Heart right ventricle (tissue), 16 donors: ENCODE data around the gene COPS6. TPM values are rescaled to one million over a fixed set of nuclear protein-coding genes. Genes with fewer than 3 reads are reported as not detected.

Experiments
- ATAC-seq, 8 donors: fragments of 200-7000 bp; cut with Tn5 transposase; one replicate each; pipeline ENCODE4 v1.9.1; 2020; ENCODE audit warnings: mild to moderate bottlenecking in 8 of 8, moderate library complexity in 8 of 8, moderate number of reproducible peaks in 1 of 8
- DNase-seq, 2 donors: peaks; one replicate each; pipeline ENCODE4 v3.0.0-alpha.2; 2020
- H3K27ac ChIP-seq, 10 donors: fragments of 200-600 bp; sonication (generic) in 2 of 10; one replicate each; pipeline versions ENCODE4 v1.5.0 to v1.8.0; 2020 to 2022; ENCODE audit warnings: mild to moderate bottlenecking in 3 of 10
- H3K27me3 ChIP-seq, 7 donors: fragments of 200-600 bp; one replicate each; pipeline ENCODE4 v1.8.0; 2021 to 2022; ENCODE audit warnings: mild to moderate bottlenecking in 2 of 7
- H3K36me3 ChIP-seq, 9 donors: fragments of 200-600 bp; sonication (generic) in 1 of 9; one replicate each; pipeline versions ENCODE4 v1.5.0 to v1.8.0; 2020 to 2022; ENCODE audit warnings: mild to moderate bottlenecking in 2 of 9
- H3K4me1 ChIP-seq, 9 donors: fragments of 200-600 bp; sonication (generic) in 1 of 9; one replicate each; pipeline versions ENCODE4 v1.5.0 to v1.8.0; 2020 to 2022; ENCODE audit warnings: mild to moderate bottlenecking in 4 of 9
- H3K4me3 ChIP-seq, 10 donors: fragments of 200-600 bp; sonication (generic) in 2 of 10; one replicate each; pipeline versions ENCODE4 v1.5.0 to v1.8.0; 2020 to 2022; ENCODE audit warnings: mild to moderate bottlenecking in 7 of 10, moderate library complexity in 2 of 10
- H3K9me3 ChIP-seq, 11 donors: fragments of 200-600 bp in 10 of 11; sonication (generic) in 2 of 11; one replicate each; pipeline versions ENCODE4 v1.5.0 to v1.8.0; 2013 to 2022; ENCODE audit warnings: mild to moderate bottlenecking in 2 of 11, control low read depth in 1 of 11, moderate library complexity in 1 of 11
- WGBS, 2 donors: extraction: QIAGEN DNeasy Blood & Tissue Kit; methylation state at CpG; one replicate each; pipeline ENCODE4 v1.1.7; 2013; ENCODE audit warnings: inconsistent platforms in 1 of 2; 5-methylcytosine and 5-hydroxymethylcytosine counted together
- intact Hi-C, 10 donors: fragments of 100-400 bp; cut with DNase I; formaldehyde crosslinking; loops; one replicate each; pipeline versions ENCODE4 v1.11.1 to v1.14.2; 2022
- polyA plus RNA-seq, 2 donors: library from polyadenylated mRNA; stranded (reverse); fragments of 200-250 nt; gene quantifications; one replicate each; pipeline ENCODE4 v1.2.3, GENCODE V29; 2013
- total RNA-seq, 10 donors: library from RNA; stranded (reverse); fragmentation: NEBNext Ultra II Directional in 3 of 10; extraction: Animal tissue kit (Norgen Biotek cat#: 25700) in 3 of 10; gene quantifications; one replicate each; pipeline versions ENCODE4 v1.2.1 to v1.2.4, GENCODE V29; 2021 to 2023
- TF ChIP-seq, protein P1 (sequence below), 9 donors: fragments of 200-600 bp; sonication (generic) in 2 of 9; IDR thresholded peaks; one replicate each; pipeline versions ENCODE4 v1.5.0 to v1.8.0; 2021 to 2022; ENCODE audit warnings: antibody characterized with exemption in 9 of 9, mild to moderate bottlenecking in 5 of 9, moderate library complexity in 1 of 9
- donor health status: Arrhythmogenic right ventricular cardiomyopathy.
- donor health status: ischemic (EF 13 %, LVEDD 7.1; RV severe dilation, severe dysfunction).
- donor health status: healthy with polysubstance abuse.
- donor health status: DM: no; HTN: yes; CAD: no.
- donor health status: DM: no; HTN: no; CAD: no.
- donor health status: ischemic (EF 25% LVEDD 6.9; RV normal size, moderate dysfunction).
- donor health status: ischemic (EF 25% LVEDD 5.7; RV mildly dilated, moderate dysfunction).
- donor health status: healthy.
- donor health status: DM: yes; HTN: yes; CAD: no.
- donor health status: Ischemic cardiomyopathy.
- donor health status: ischemic (EF 35%, LVEDD 5.7; RV mildly dilated, moderate dysfunction).
- donor health status: nonischemic (EF 11% LVEDD 7.7; RV severe dilation, severe dysfunction).
- donor health status: DM: yes; HTN: yes; CAD: no.
- donor health status: PGD.
- donor health status: ischemic (EF 29% LVEDD 5.4; RV normal size, mild dysfunction).
- donor health status: nonischemic (EF 23%, LVEDD 6.1; RV moderate dilation, normal function).

Gene COPS6
- total and polyA plus RNA-seq, 12 donors: 106 to 135 (median 116) TPM

DNA sequence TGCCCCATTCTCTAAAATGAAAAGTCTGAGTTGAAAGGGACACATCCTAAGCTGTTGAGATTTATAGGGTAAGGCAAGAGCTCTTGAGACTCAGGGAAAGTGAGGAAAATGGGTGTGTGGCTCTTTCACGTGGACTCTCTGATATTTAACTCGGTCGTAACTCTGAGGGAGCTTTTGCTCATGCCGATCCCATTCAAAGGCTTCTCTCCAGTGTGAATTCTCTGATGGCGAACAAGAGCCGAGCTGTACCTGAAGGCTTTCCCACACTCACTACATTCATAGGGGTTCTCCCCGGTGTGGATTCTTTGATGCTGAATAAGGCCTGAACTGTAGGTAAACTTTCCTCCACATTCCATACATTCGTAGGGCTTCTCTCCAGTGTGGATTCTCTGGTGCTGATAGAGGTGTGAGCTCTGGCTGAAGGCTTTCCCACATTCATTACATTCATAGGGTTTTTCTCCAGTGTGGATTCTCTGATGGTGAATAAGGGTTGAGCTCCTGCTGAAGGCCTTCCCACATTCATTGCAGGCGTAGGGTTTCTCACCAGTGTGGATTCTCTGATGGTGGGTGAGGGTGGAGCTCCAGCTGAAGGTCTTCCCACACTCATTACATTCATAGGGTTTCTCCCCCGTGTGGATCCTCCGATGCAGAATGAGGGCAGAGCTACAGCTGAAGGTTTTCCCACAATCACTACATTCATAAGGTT, 17.6 kb upstream of the COPS6 start:
- ATAC-seq: no peak
- Histone ChIP-seq H3K27ac (no peak overlapping the region), H3K27me3 (no peaks in the 10 kb centered on the region), H3K36me3 (peaks cover 33 to 94% (median 77%) of the 10 kb centered on the region in 9 donors), H3K4me1 (peaks cover 0 to 2% (median 1%) of the 10 kb centered on the region in 9 donors), H3K4me3 (no peak overlapping the region), H3K9me3 (peaks cover 2 to 46% (median 32%) of the 10 kb centered on the region in 11 donors)
- TF ChIP-seq, protein P1, sequence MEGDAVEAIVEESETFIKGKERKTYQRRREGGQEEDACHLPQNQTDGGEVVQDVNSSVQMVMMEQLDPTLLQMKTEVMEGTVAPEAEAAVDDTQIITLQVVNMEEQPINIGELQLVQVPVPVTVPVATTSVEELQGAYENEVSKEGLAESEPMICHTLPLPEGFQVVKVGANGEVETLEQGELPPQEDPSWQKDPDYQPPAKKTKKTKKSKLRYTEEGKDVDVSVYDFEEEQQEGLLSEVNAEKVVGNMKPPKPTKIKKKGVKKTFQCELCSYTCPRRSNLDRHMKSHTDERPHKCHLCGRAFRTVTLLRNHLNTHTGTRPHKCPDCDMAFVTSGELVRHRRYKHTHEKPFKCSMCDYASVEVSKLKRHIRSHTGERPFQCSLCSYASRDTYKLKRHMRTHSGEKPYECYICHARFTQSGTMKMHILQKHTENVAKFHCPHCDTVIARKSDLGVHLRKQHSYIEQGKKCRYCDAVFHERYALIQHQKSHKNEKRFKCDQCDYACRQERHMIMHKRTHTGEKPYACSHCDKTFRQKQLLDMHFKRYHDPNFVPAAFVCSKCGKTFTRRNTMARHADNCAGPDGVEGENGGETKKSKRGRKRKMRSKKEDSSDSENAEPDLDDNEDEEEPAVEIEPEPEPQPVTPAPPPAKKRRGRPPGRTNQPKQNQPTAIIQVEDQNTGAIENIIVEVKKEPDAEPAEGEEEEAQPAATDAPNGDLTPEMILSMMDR (IDR thresholded peaks at IDR 0.05): no peak
- intact Hi-C loops: no loop called here
- no peak for DNase-seq
- WGBS, 2 donors: 98 to 99% methylated on average over 11 of the region's 11 CpGs

DNA sequence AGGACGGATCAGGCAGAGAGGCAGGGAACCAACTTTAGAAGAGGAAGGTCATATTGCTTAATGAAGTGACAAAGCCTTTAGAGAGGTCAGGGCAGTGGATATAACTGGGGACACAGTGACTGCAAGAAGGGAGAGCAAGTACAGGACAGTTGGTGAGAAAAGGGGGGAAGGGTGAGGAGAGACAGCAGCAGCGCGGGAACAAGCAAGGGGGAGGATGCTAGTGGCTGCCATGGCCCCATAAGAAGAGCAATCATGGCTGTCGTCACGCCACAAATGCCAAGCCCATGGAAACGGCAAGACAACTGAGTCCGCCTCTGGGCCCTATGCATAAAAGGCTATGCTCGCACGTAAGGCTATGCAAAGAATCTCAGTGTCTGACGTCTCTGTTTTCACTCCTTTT, 16.3 kb upstream of the COPS6 start:
- peaks cover 2 to 46% (median 32%) of the 10 kb centered on the region in 11 donors for H3K9me3 ChIP-seq
- H3K27me3 ChIP-seq: no peaks in the 10 kb centered on the region
- no peak for ATAC-seq
- no peak for DNase-seq
- H3K36me3 ChIP-seq: peaks cover 33 to 100% (median 89%) of the 10 kb centered on the region in 9 donors
- TF ChIP-seq, protein P1 (IDR thresholded peaks at IDR 0.05): no peak
- H3K4me3 ChIP-seq: no peak overlapping the region
- WGBS, 2 donors: 96 to 98% methylated on average over 10 of the region's 10 CpGs
- no peaks in the 10 kb centered on the region for H3K4me1 ChIP-seq
- intact Hi-C loops: no loop called here
- H3K27ac ChIP-seq: no peak overlapping the region

DNA sequence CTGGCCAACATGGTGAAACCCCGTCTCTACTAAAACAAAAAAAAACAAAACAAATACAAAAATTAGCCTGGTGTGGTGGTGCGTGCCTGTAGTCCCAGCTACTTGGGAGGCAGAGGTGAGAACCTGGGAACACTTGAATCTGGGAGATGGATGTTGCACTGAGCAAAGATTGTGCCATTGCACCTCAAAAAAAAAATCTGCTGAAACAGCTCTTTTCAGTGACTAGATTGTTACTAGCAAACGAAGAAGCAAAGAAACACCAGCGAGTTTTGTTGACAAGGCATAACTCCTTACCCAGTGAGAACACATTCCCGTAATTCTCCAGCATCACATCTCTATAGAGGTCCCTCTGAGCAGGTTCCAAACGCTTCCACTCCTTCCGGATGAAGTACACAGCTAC, 13.9 kb upstream of the COPS6 start:
- no peak for DNase-seq
- intact Hi-C loops: no loop called here
- no peak for ATAC-seq
- Histone ChIP-seq H3K36me3 (peaks cover 29 to 100% (median 84%) of the 10 kb centered on the region in 9 donors), H3K4me3 (no peak overlapping the region), H3K27ac (no peak overlapping the region), H3K4me1 (peaks cover 0 to 18% (median 10%) of the 10 kb centered on the region in 9 donors), H3K27me3 (no peaks in the 10 kb centered on the region), H3K9me3 (peaks cover 2 to 40% (median 32%) of the 10 kb centered on the region in 11 donors)
- 96% methylated on average over 7 of the region's 7 CpGs for WGBS, 2 donors
- TF ChIP-seq, protein P1 (IDR thresholded peaks at IDR 0.05): no peak

DNA sequence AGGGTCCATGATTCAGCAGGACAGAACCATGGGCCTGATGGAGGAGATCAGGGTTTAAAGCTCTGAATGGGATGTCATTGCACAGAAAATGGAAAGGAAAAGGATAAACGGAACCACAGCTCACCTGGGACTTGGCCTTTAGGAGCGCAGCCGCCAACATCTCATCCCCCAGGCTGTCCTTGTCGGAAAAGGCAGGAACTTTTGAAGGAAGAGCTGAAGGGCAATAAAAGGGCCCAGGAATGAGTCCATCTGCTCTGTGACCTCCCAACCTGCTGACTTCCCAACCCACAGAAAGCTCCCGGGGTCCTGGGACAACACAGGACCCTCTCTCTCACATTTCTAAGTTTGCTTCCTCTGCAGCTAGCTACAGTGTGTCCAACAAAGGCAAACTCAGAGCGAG, 13.4 kb upstream of the COPS6 start:
- intact Hi-C loops: no loop called here
- no peaks in the 10 kb centered on the region for H3K27me3 ChIP-seq
- H3K27ac ChIP-seq: no peak overlapping the region
- ATAC-seq (no peak), DNase-seq (no peak)
- 93 to 98% methylated on average over 6 of the region's 6 CpGs for WGBS, 2 donors
- H3K9me3 ChIP-seq: peaks cover 2 to 34% (median 26%) of the 10 kb centered on the region in 11 donors
- H3K36me3 ChIP-seq: peaks cover 24 to 99% (median 78%) of the 10 kb centered on the region in 9 donors
- H3K4me1 ChIP-seq: peaks cover 5 to 23% (median 16%) of the 10 kb centered on the region in 9 donors
- TF ChIP-seq, protein P1 (IDR thresholded peaks at IDR 0.05): no peak
- H3K4me3 ChIP-seq: no peak overlapping the region
